CD4-positive, alpha-beta T cell (primary cell): ENCODE measurements around the gene KIR3DL2. TPM values are rescaled to one million over a fixed set of nuclear protein-coding genes. Genes with fewer than 3 reads are reported as not detected.
"Not testable (repeated sequence)": the region's sequence is repeated elsewhere in the genome, so short reads cannot be mapped to it uniquely, and the experiment has no call there.

Experiments used
- ATAC-seq: fragments of 200-7000 bp; cut with Tn5 transposase; one replicate; pipeline ENCODE4 v1.10.0; 2022; ENCODE audit warnings: mild to moderate bottlenecking; ENCODE audit not compliant: poor library complexity
- CTCF ChIA-PET: fragments of 350-600 bp; sonication (Branson Sonifier 250); formaldehyde crosslinking; loops from one replicate; lab custom pipeline; 2021; ENCODE audit warnings: antibody characterized with exemption, inconsistent platforms; lab: Charles Lee
- POLR2A ChIA-PET: fragments of 350-600 bp; sonication (Branson Sonifier 250); formaldehyde crosslinking; loops from one replicate; lab custom pipeline; 2021; ENCODE audit warnings: antibody characterized with exemption, inconsistent platforms; lab: Charles Lee
- DNase-seq, 14 experiments: peaks; one replicate each; pipeline ENCODE4 v3.0.0-alpha.2; 2013 to 2020; ENCODE audit warnings: mixed read lengths in 2 of 14
- H3K27ac ChIP-seq, 2 donors: one replicate each; pipeline versions ENCODE4 v1.5.1 to v1.7.0; 2013; ENCODE audit warnings: low read length in 2 of 2, low read depth in 1 of 2, mild to moderate bottlenecking in 1 of 2
- H3K27me3 ChIP-seq, 2 experiments: 1 replicate in 1 of 2; 2 replicates in 1 of 2; pipeline versions ENCODE4 v1.6.1 to v1.7.0; 2013; ENCODE audit warnings: low read length in 2 of 2, control low read depth in 1 of 2, mild to moderate bottlenecking in 1 of 2, moderate library complexity in 1 of 2; ENCODE audit not compliant: insufficient read depth in 2 of 2, control insufficient read depth in 1 of 2
- H3K36me3 ChIP-seq: one replicate; pipeline ENCODE4 v1.6.1; 2013; ENCODE audit warnings: low read length, control low read depth; ENCODE audit not compliant: insufficient read depth
- H3K4me1 ChIP-seq: one replicate; pipeline ENCODE4 v1.6.1; 2013; ENCODE audit warnings: low read length, control low read depth; ENCODE audit not compliant: insufficient read depth
- H3K4me3 ChIP-seq: one replicate; pipeline ENCODE4 v1.5.1; 2013; ENCODE audit warnings: mild to moderate bottlenecking, low read length, moderate library complexity
- H3K9me3 ChIP-seq, 2 experiments: 1 replicate in 1 of 2; 2 replicates in 1 of 2; pipeline versions ENCODE4 v1.6.1 to v1.7.0; 2013; ENCODE audit warnings: low read length in 2 of 2, mild to moderate bottlenecking in 2 of 2, control low read depth in 1 of 2, moderate library complexity in 1 of 2; ENCODE audit not compliant: control insufficient read depth in 1 of 2, insufficient read depth in 1 of 2
- H3K27ac Mint-ChIP-seq: one replicate; pipeline ENCODE4 v1.8.0; 2020; ENCODE audit warnings: mixed read lengths
- H3K27me3 Mint-ChIP-seq: one replicate; pipeline ENCODE4 v1.8.0; 2021; ENCODE audit warnings: mixed read lengths
- H3K36me3 Mint-ChIP-seq: one replicate; pipeline ENCODE4 v1.8.0; 2021; ENCODE audit warnings: low read depth, mixed read lengths
- H3K4me1 Mint-ChIP-seq: one replicate; pipeline ENCODE4 v1.8.0; 2021; ENCODE audit warnings: low read depth, mixed read lengths
- H3K4me3 Mint-ChIP-seq: one replicate; pipeline ENCODE4 v1.8.0; 2020; ENCODE audit warnings: mild to moderate bottlenecking, mixed read lengths
- H3K9me3 Mint-ChIP-seq: one replicate; pipeline ENCODE4 v1.8.0; 2020; ENCODE audit warnings: mixed read lengths
- CTCF ChIP-seq: fragments of 200-600 bp; IDR thresholded peaks from one replicate; pipeline ENCODE4 v1.8.0; 2022; ENCODE audit warnings: antibody characterized with exemption, mild to moderate bottlenecking
- intact Hi-C, 2 experiments: fragments of 100-400 bp; cut with DNase I in 1 of 2; cut with micrococcal nuclease in 1 of 2; formaldehyde crosslinking; loops; one replicate each; pipeline versions ENCODE4 v1.15.1 to v1.9.0; 2023 to 2025; cut with DNase I, micrococcal nuclease
- polyA plus RNA-seq, 2 donors: library from polyadenylated mRNA; unstranded; fragments of 120-200 nt; gene quantifications; one replicate each; pipeline ENCODE4 v1.2.1, GENCODE V29; 2013
- total RNA-seq, 174 experiments: library from RNA in 2 of 174; stranded (reverse) in 2 of 174; gene quantifications; one replicate each; pipeline ENCODE4 v1.2.3 and lab custom pipeline; 2021 to 2026

The KIR3DL2 gene
- 1 to 10 TPM; 1.4 to 1.6 TPM for total RNA-seq
- 1.1 TPM for polyA plus RNA-seq (2013, experiment 1 of 2)
- polyA plus RNA-seq (2013, experiment 2 of 2), result 1.6 TPM
- 0 to 2.9 (median 0.64) reads per million in 172 experiments for total RNA-seq (lab: John Stamatoyannopoulos, UW)

- Mint-ChIP-seq H3K27ac (peak within 1 kb of the TSS; percentile 26), H3K27me3 (peaks cover 13% of the 10 kb centered on the region)
- H3K27ac ChIP-seq, intact Hi-C loops, POLR2A ChIA-PET, CTCF ChIA-PET, H3K9me3 ChIP-seq, ATAC-seq, H3K27me3 ChIP-seq, H3K4me1 Mint-ChIP-seq, H3K36me3 ChIP-seq, H3K4me1 ChIP-seq, H3K4me3 ChIP-seq, H3K4me3 Mint-ChIP-seq, H3K9me3 Mint-ChIP-seq, H3K36me3 Mint-ChIP-seq: not testable (repeated sequence)
- peak in 1 of 14 experiments; percentile 34 for DNase-seq
Measured at GRCh38 chr19:54850061-54850640, at the start of gene KIR3DL2. TSS of gene KIR3DL2 (plus strand) at chr19:54850443. CDS start at chr19:54850476, 33 bp downstream.

GRCh38 chr19:54803410-54803809 is 46.8 kb upstream of the KIR3DL2 start, which contains the start of gene KIR2DL4:
TSS of gene KIR2DL4 (plus strand) at chr19:54803610. CDS start at chr19:54803652, 42 bp downstream.
- DNase-seq (peak in 1 of 14 experiments; percentile 28), ATAC-seq (no peak)
- peaks cover 0 to 9% of the 10 kb centered on the region in 2 experiments for H3K27me3 ChIP-seq
- Mint-ChIP-seq H3K36me3 (no peaks in the 10 kb centered on the region), H3K4me1 (no peaks in the 10 kb centered on the region), H3K27me3 (peaks cover 58% of the 10 kb centered on the region), H3K27ac (no peak within 1 kb of the TSS), H3K9me3 (peaks cover 4% of the 10 kb centered on the region), H3K4me3 (no peak within 1 kb of the TSS)
- intact Hi-C loops, result no loop called here
- H3K9me3 ChIP-seq, result peaks cover 0 to 16% of the 10 kb centered on the region in 2 experiments
- TF ChIP-seq CTCF, result no peak
- no peak within 1 kb of the TSS for H3K27ac ChIP-seq
- ChIA-PET POLR2A (no interaction called here), CTCF (no interaction called here)
- H3K36me3 ChIP-seq, result no peaks in the 10 kb centered on the region
- no peaks in the 10 kb centered on the region for H3K4me1 ChIP-seq
- H3K4me3 ChIP-seq, result no peak within 1 kb of the TSS

GRCh38 chr19:54804101-54804500 is 46.1 kb upstream of the KIR3DL2 start:
- Histone ChIP-seq H3K36me3 (no peaks in the 10 kb centered on the region), H3K9me3 (peaks cover 0 to 16% of the 10 kb centered on the region in 2 experiments), H3K27ac (no peak overlapping the region), H3K4me1 (no peaks in the 10 kb centered on the region), H3K4me3 (no peak overlapping the region), H3K27me3 (peaks cover 0 to 9% of the 10 kb centered on the region in 2 experiments)
- DNase-seq (no peak), ATAC-seq (no peak)
- Mint-ChIP-seq H3K27me3 (peaks cover 55% of the 10 kb centered on the region), H3K4me1 (no peaks in the 10 kb centered on the region), H3K4me3 (no peak overlapping the region), H3K36me3 (no peaks in the 10 kb centered on the region), H3K27ac (no peak overlapping the region), H3K9me3 (peaks cover 5% of the 10 kb centered on the region)
- POLR2A ChIA-PET, result no interaction called here
- intact Hi-C loops, result no loop called here
- TF ChIP-seq CTCF, result no peak
- CTCF ChIA-PET, result no interaction called here
